B cell (primary cell): ENCODE measurements around the gene GRPR. TPM values are rescaled to one million over a fixed set of nuclear protein-coding genes. Genes with fewer than 3 reads are reported as not detected.

Experiments
- ATAC-seq: fragments of 200-7000 bp; cut with Tn5 transposase; one replicate; pipeline ENCODE4 v1.10.0; 2021; ENCODE audit warnings: low read depth, mild to moderate bottlenecking, moderate number of reproducible peaks, moderate library complexity
- CTCF ChIA-PET: fragments of 350-600 bp; sonication (Branson Sonifier 250); formaldehyde crosslinking; loops from one replicate; lab custom pipeline; 2021; ENCODE audit warnings: antibody characterized with exemption, inconsistent platforms; lab: Charles Lee
- POLR2A ChIA-PET: fragments of 350-600 bp; sonication (Branson Sonifier 250); formaldehyde crosslinking; loops from one replicate; lab custom pipeline; 2021; ENCODE audit warnings: antibody characterized with exemption; lab: Charles Lee
- DNase-seq: peaks from one replicate; pipeline ENCODE4 v3.0.0; 2013
- H2AFZ ChIP-seq: 2 replicates; pipeline ENCODE4 v1.6.1; 2012; ENCODE audit warnings: mild to moderate bottlenecking, low read depth, low read length; ENCODE audit not compliant: insufficient read depth, poor library complexity, severe bottlenecking
- H3K27ac ChIP-seq, 2 donors: 1 replicate in 1 of 2; 2 replicates in 1 of 2; pipeline ENCODE4 v1.5.1; 2012 to 2013; ENCODE audit warnings: low read length in 2 of 2, mild to moderate bottlenecking in 2 of 2, moderate library complexity in 1 of 2
- H3K27me3 ChIP-seq, 4 experiments: fragments of 200-600 bp in 1 of 4; sonication (generic) in 1 of 4; replicated peaks in 1 of 4; 1 replicate in 2 of 4; 2 replicates in 2 of 4; pipeline versions ENCODE4 v1.6.1 to v1.7.0; 2013 to 2016; ENCODE audit warnings: low read length in 3 of 4, mild to moderate bottlenecking in 2 of 4, mixed read lengths in 1 of 4, moderate library complexity in 1 of 4; ENCODE audit not compliant: insufficient read depth in 4 of 4, control insufficient read depth in 3 of 4; ENCODE audit errors: control extremely low read depth in 1 of 4
- H3K36me3 ChIP-seq, 2 experiments: replicated peaks in 1 of 2; 1 replicate in 1 of 2; 2 replicates in 1 of 2; pipeline versions ENCODE4 v1.6.1 to v1.7.1; 2013; ENCODE audit warnings: low read length in 1 of 2; ENCODE audit not compliant: insufficient read depth in 2 of 2, control insufficient read depth in 1 of 2; ENCODE audit errors: control extremely low read depth in 1 of 2, extremely low read depth in 1 of 2
- H3K4me1 ChIP-seq, 2 donors: fragments of 200-600 bp in 1 of 2; sonication (generic) in 1 of 2; 1 replicate in 1 of 2; 2 replicates in 1 of 2; pipeline versions ENCODE4 v1.5.1 to v1.6.1; 2013 to 2017; ENCODE audit warnings: low read length in 2 of 2; ENCODE audit not compliant: control insufficient read depth in 2 of 2, insufficient read depth in 2 of 2
- H3K4me2 ChIP-seq: replicated peaks from 2 replicates; pipeline ENCODE3; 2012; ENCODE audit warnings: mild to moderate bottlenecking, low read depth, low read length; ENCODE audit not compliant: poor library complexity, severe bottlenecking
- H3K4me3 ChIP-seq, 5 experiments: fragments of 200-600 bp in 1 of 5; sonication (generic) in 1 of 5; 1 replicate in 3 of 5; 2 replicates in 2 of 5; pipeline versions ENCODE4 v1.5.1 to v1.7.0; 2011 to 2016; ENCODE audit warnings: low read length in 4 of 5, mild to moderate bottlenecking in 4 of 5, low read depth in 2 of 5, control low read depth in 1 of 5, moderate library complexity in 1 of 5; ENCODE audit not compliant: insufficient read depth in 1 of 5; ENCODE audit errors: control extremely low read depth in 1 of 5, extremely low read depth in 1 of 5
- H3K79me2 ChIP-seq: fragments of 200-600 bp; sonication (generic); one replicate; pipeline ENCODE4 v1.6.0; 2016; ENCODE audit warnings: low read length; ENCODE audit not compliant: control insufficient read depth, insufficient read depth
- H3K9ac ChIP-seq: fragments of 200-600 bp; sonication (generic); 2 replicates; pipeline ENCODE4 v1.6.1; 2017; ENCODE audit warnings: mild to moderate bottlenecking, low read length, moderate library complexity
- H3K9me3 ChIP-seq, 3 donors: one replicate each; pipeline versions ENCODE4 v1.6.1 to v1.7.1; 2013; ENCODE audit warnings: low read length in 2 of 3; ENCODE audit not compliant: control insufficient read depth in 2 of 3, insufficient read depth in 1 of 3; ENCODE audit errors: control extremely low read depth in 1 of 3
- H4K20me1 ChIP-seq: 2 replicates; pipeline ENCODE4 v1.6.0; 2012; ENCODE audit warnings: mild to moderate bottlenecking, low read length; ENCODE audit not compliant: insufficient read depth, control insufficient read depth, poor library complexity, severe bottlenecking
- H3K27ac Mint-ChIP-seq: one replicate; pipeline ENCODE4 v1.8.0; 2021; ENCODE audit warnings: mixed read lengths
- H3K27me3 Mint-ChIP-seq: one replicate; pipeline ENCODE4 v1.8.0; 2021; ENCODE audit warnings: mixed read lengths
- H3K4me1 Mint-ChIP-seq: one replicate; pipeline ENCODE4 v1.8.0; 2021; ENCODE audit warnings: mixed read lengths
- H3K4me3 Mint-ChIP-seq: one replicate; pipeline ENCODE4 v1.8.0; 2021; ENCODE audit warnings: mixed read lengths
- H3K9me3 Mint-ChIP-seq: one replicate; pipeline ENCODE4 v1.8.0; 2022; ENCODE audit warnings: mixed read lengths; ENCODE audit not compliant: insufficient read depth
- CTCF ChIP-seq: fragments of 200-600 bp; IDR thresholded peaks from one replicate; pipeline ENCODE4 v1.8.0; 2022; ENCODE audit warnings: antibody characterized with exemption, mild to moderate bottlenecking
- EZH2 ChIP-seq: IDR thresholded peaks from 2 replicates; pipeline ENCODE4 v1.6.1; 2012; ENCODE audit warnings: borderline replicate concordance, low read depth, mild to moderate bottlenecking, moderate library complexity, low read length; ENCODE audit not compliant: insufficient read depth, poor library complexity, severe bottlenecking
- WGBS: methylation state at CpG from one replicate; pipeline ENCODE4 v1.1.5; 2013; ENCODE audit warnings: missing lambda C conversion rate; ENCODE audit not compliant: insufficient coverage; 5-methylcytosine and 5-hydroxymethylcytosine counted together
- intact Hi-C: fragments of 100-400 bp; cut with micrococcal nuclease; formaldehyde crosslinking; loops from one replicate; pipeline ENCODE4 v1.10.0; 2022
- polyA plus RNA-seq: library from polyadenylated mRNA; depleted of rRNA; stranded (reverse); fragments of >200 nt; gene quantifications from 2 replicates; pipeline ENCODE4 v1.2.3, GENCODE V29; 2012
- total RNA-seq, 2 donors: library from RNA; stranded (reverse); fragments of 120-200 nt in 1 of 2; gene quantifications; 1 replicate in 1 of 2; 2 replicates in 1 of 2; pipeline versions ENCODE4 v1.2.3 to v1.2.4, GENCODE V29; 2013 to 2022

Gene GRPR
- total and polyA plus RNA-seq, 2 donors (not counting 1 experiment from before 2014, with no cell fraction given): 0.30 to 0.42 TPM

GRCh38 chrX:16141422-16142245, 18.3 kb downstream of the GRPR start:
- H2AFZ ChIP-seq: no peak overlapping the region
- DNase-seq (no peak), ATAC-seq (no peak)
- H3K9ac ChIP-seq: no peak overlapping the region
- ChIA-PET POLR2A (interaction anchor here (0.6 kb wide), 1 partner anchor 358 kb away, joined by 4 read pairs; no protein-coding TSS in a partner anchor), CTCF (no interaction called here)
- no peak overlapping the region for H3K4me3 Mint-ChIP-seq
- no CpG with 5 or more reads among the region's 4 CpGs for WGBS
- H3K4me2 ChIP-seq: no peak overlapping the region
- no peak overlapping the region for H3K4me3 ChIP-seq
- no peaks in the 10 kb centered on the region for H4K20me1 ChIP-seq
- peaks cover 13% of the 10 kb centered on the region in 2 donors for H3K4me1 ChIP-seq
- H3K27ac ChIP-seq: no peak overlapping the region
- H3K9me3 Mint-ChIP-seq: no peaks in the 10 kb centered on the region
- no peaks in the 10 kb centered on the region for H3K79me2 ChIP-seq
- H3K27me3 Mint-ChIP-seq: peaks cover 10% of the 10 kb centered on the region
- H3K36me3 ChIP-seq: no peaks in the 10 kb centered on the region
- peaks cover 0 to 2% (median 0%) of the 10 kb centered on the region in 4 experiments for H3K27me3 ChIP-seq
- no peaks in the 10 kb centered on the region for H3K9me3 ChIP-seq
- H3K27ac Mint-ChIP-seq: no peak overlapping the region
- TF ChIP-seq CTCF (no peak), EZH2 (no peak)
- peaks cover 10% of the 10 kb centered on the region for H3K4me1 Mint-ChIP-seq
- intact Hi-C loops: no loop called here

- ATAC-seq (no peak), DNase-seq (no peak)
- ChIA-PET POLR2A (no interaction called here), CTCF (no interaction called here)
- Mint-ChIP-seq H3K27me3 (peaks cover 10% of the 10 kb centered on the region), H3K9me3 (no peaks in the 10 kb centered on the region), H3K27ac (no peak overlapping the region), H3K4me1 (peaks cover 8% of the 10 kb centered on the region), H3K4me3 (no peak overlapping the region)
- Histone ChIP-seq H3K4me3 (no peak overlapping the region), H3K27ac (no peak overlapping the region), H3K9ac (no peak overlapping the region), H3K4me1 (peaks cover 9% of the 10 kb centered on the region in 2 donors), H3K79me2 (no peaks in the 10 kb centered on the region), H4K20me1 (no peaks in the 10 kb centered on the region), H2AFZ (no peak overlapping the region), H3K4me2 (no peak overlapping the region), H3K27me3 (peaks cover 0 to 2% (median 0%) of the 10 kb centered on the region in 4 experiments), H3K36me3 (no peaks in the 10 kb centered on the region), H3K9me3 (no peaks in the 10 kb centered on the region)
- no peak for TF ChIP-seq CTCF
- intact Hi-C loops: no loop called here
Observed at GRCh38 chrX:16142246-16142558, 18.8 kb downstream of the GRPR start.
